ENCODE measurements around the gene KCNQ1.

Gene KCNQ1

GRCh38 chr11:2511421-2512369 lies 66.9 kb downstream of the KCNQ1 start:
- no peak for DNase-seq (ENCODE audit: low read depth)

GRCh38 chr11:2512431-2513407 lies 67.9 kb downstream of the KCNQ1 start:
- DNase-seq (ENCODE audit: low read depth) = no peak

GRCh38 chr11:2513441-2513840 lies 68.6 kb downstream of the KCNQ1 start:
- DNase-seq (ENCODE audit: low read depth) = no peak

GRCh38 chr11:2515401-2516275 lies 70.8 kb downstream of the KCNQ1 start:
- no peak for DNase-seq (ENCODE audit: low read depth)

- no peak for DNase-seq (ENCODE audit: low read depth)
These were observed 71.6 kb downstream of the KCNQ1 start for GRCh38 chr11:2516276-2517015.

- no peak for DNase-seq (ENCODE audit: low read depth)
These were observed 72.2 kb downstream of the KCNQ1 start for GRCh38 chr11:2517016-2517385.

GRCh38 chr11:2517386-2518064 lies 72.7 kb downstream of the KCNQ1 start:
- no peak for DNase-seq (ENCODE audit: low read depth)

GRCh38 chr11:2518111-2518982 lies 73.5 kb downstream of the KCNQ1 start:
- DNase-seq (ENCODE audit: low read depth) = no peak

- no peak for DNase-seq (ENCODE audit: low read depth)
These were observed 74.2 kb downstream of the KCNQ1 start for GRCh38 chr11:2518983-2519340.

- no peak for DNase-seq (ENCODE audit: low read depth)
These were observed 74.7 kb downstream of the KCNQ1 start for GRCh38 chr11:2519517-2519861.

GRCh38 chr11:2519862-2520735 lies 75.3 kb downstream of the KCNQ1 start:
- DNase-seq (ENCODE audit: low read depth) = no peak

- DNase-seq (ENCODE audit: low read depth) = no peak
These were observed 75.9 kb downstream of the KCNQ1 start for GRCh38 chr11:2520736-2521035.

- DNase-seq (ENCODE audit: low read depth) = no peak
These were observed 76.4 kb downstream of the KCNQ1 start for GRCh38 chr11:2521081-2521732.

GRCh38 chr11:2521733-2522630 lies 77.2 kb downstream of the KCNQ1 start:
- no peak for DNase-seq (ENCODE audit: low read depth)

- no peak for DNase-seq (ENCODE audit: low read depth)
These were observed 77.9 kb downstream of the KCNQ1 start for GRCh38 chr11:2522631-2523255.

- no peak for DNase-seq (ENCODE audit: low read depth)
These were observed 79.1 kb downstream of the KCNQ1 start for GRCh38 chr11:2523821-2524391.
